ENCODE results near the gene CDKAL1. TPM values are rescaled to one million over a fixed set of nuclear protein-coding genes. Genes with fewer than 3 reads are reported as not detected.

Gene CDKAL1
- total RNA-seq, 4 donors from 2014 or later: 13.5 to 21.2 (median 17.3) TPM

DNA sequence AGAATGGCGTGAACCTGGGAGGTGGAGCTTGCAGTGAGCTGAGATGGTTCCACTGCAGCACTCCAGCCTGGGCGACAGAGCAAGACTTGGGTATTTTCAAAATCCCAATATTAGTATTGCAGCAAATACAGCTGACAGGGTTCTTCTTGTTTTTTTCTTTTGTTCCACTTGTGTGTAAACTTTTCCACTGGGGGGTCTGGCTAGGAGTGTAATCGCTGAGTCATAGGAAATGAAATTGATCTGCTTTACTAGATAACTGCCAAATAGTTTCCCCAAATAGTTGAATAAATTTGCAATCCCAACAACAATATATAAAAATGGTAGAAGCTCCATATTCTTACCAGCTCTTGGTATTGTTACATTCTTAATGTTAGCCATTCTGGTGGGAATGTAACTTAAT, 533.3 kb downstream of the CDKAL1 start:
- Histone ChIP-seq H3K36me3 (peaks cover 0 to 11% (median 0%) of the 10 kb centered on the region in 3 donors), H3K4me3 (no peak overlapping the region), H3K4me1 (no peaks in the 10 kb centered on the region), H3K27ac (no peak overlapping the region), H3K9me3 (peaks cover 0 to 7% (median 0%) of the 10 kb centered on the region in 4 donors), H3K27me3 (no peaks in the 10 kb centered on the region)
- 88 to 92% methylated on average over 3 of the region's 3 CpGs for WGBS, 2 donors
- TF ChIP-seq POLR2A (IDR thresholded peaks at IDR 0.05) (no peak), EP300 (IDR thresholded peaks at IDR 0.05) (no peak)
- TF ChIP-seq, protein P1, sequence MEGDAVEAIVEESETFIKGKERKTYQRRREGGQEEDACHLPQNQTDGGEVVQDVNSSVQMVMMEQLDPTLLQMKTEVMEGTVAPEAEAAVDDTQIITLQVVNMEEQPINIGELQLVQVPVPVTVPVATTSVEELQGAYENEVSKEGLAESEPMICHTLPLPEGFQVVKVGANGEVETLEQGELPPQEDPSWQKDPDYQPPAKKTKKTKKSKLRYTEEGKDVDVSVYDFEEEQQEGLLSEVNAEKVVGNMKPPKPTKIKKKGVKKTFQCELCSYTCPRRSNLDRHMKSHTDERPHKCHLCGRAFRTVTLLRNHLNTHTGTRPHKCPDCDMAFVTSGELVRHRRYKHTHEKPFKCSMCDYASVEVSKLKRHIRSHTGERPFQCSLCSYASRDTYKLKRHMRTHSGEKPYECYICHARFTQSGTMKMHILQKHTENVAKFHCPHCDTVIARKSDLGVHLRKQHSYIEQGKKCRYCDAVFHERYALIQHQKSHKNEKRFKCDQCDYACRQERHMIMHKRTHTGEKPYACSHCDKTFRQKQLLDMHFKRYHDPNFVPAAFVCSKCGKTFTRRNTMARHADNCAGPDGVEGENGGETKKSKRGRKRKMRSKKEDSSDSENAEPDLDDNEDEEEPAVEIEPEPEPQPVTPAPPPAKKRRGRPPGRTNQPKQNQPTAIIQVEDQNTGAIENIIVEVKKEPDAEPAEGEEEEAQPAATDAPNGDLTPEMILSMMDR (IDR thresholded peaks at IDR 0.05): no peak
- DNase-seq (ENCODE audit: low spot score in 2 of 2): no peak

DNA sequence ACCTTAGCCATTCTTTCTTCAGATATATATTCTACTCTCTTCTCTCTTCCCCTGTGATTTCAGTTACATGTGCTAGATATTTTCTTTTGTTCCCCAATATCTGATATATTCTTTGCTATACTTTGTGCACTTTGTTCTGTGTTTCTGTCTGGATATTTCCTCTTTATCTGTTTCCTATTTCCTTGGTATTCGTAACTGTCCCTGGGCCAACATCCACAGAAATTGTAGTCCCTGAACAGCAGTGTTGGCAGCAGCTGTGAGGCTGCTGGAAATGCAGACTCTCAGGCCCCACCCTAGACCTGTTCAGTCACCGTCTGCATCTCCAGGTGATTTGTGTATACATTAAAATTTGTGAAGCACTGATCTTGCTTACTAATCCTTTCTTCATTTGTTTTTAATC, 536.4 kb downstream of the CDKAL1 start:
- Histone ChIP-seq H3K27me3 (no peaks in the 10 kb centered on the region), H3K4me1 (no peaks in the 10 kb centered on the region), H3K27ac (no peak overlapping the region), H3K36me3 (peaks cover 0 to 26% (median 0%) of the 10 kb centered on the region in 3 donors), H3K4me3 (no peak overlapping the region), H3K9me3 (peaks cover 0 to 13% (median 6%) of the 10 kb centered on the region in 4 donors)
- DNase-seq (ENCODE audit: low spot score in 2 of 2): no peak
- WGBS, 2 donors: 58 to 81% methylated on average over 2 of the region's 2 CpGs
- TF ChIP-seq EP300 (IDR thresholded peaks at IDR 0.05) (no peak), POLR2A (IDR thresholded peaks at IDR 0.05) (no peak)
- TF ChIP-seq, protein P1 (IDR thresholded peaks at IDR 0.05): no peak

DNA sequence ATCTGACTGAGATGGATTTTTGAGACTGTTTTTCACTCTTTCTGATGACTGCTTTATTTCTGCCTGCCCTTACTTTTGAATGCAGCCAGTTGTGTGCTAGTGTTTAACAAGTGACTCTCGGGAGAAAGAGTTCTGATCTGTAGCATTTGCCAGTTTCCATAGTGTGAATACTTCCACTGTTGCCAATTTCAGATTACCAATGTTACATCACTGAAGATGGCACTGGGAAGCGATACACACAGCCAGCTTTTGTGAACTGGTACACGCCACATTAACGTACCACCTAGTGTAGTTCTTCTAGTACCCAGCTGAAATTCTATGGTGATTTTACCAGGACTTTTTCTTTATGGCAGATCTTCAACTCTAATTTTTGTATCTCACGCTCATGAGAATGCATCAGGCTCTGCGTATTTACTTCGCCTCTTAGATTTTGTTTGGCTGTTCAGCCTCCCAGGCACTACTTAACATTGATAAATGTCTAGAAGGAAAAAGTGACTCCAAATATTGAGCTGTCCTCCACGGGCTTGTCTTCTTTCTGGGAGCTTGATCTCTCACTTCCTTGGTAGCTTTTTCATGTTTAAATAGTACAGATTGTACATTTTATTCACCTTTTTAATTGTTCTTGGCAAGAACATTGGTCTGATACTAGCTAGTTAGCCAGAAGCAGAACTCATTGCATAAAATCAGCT, 537.7 kb downstream of the CDKAL1 start:
- Histone ChIP-seq H3K36me3 (peaks cover 0 to 20% (median 0%) of the 10 kb centered on the region in 3 donors), H3K4me3 (no peak overlapping the region), H3K4me1 (no peaks in the 10 kb centered on the region), H3K9me3 (peaks cover 0 to 13% (median 6%) of the 10 kb centered on the region in 4 donors), H3K27ac (no peak overlapping the region), H3K27me3 (no peaks in the 10 kb centered on the region)
- DNase-seq (ENCODE audit: low spot score in 2 of 2): no peak
- TF ChIP-seq EP300 (IDR thresholded peaks at IDR 0.05) (no peak), POLR2A (IDR thresholded peaks at IDR 0.05) (no peak)
- TF ChIP-seq, protein P1 (IDR thresholded peaks at IDR 0.05): no peak
- WGBS, 2 donors: 89% methylated on average over 8 of the region's 8 CpGs

DNA sequence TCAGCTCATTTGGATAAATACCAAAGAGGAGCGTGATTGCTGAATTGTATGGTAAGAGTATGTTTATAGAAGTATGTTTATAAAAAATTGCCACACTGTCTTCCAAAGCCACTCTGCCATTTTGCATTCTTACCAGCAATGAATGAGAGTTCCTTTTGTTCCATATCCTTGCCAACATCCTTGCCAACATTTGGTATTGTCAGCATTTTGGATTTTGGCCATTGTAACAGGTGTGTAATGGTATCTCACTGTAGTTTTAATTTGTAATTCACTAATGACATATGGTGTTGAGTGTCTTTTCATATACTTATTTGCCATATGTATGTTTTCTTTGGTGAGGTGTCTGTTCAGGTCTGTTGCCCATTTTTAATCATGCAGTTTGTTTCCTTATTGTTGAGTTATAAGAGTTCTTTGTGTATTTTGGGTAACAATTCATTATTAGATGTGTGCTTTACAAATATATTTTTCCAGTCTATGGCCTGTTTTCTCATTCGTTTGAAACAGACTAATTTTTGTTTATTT, 539.1 kb downstream of the CDKAL1 start:
- WGBS, 2 donors: 92 to 94% methylated on average over 2 of the region's 2 CpGs
- H3K36me3 ChIP-seq: peaks cover 0 to 15% (median 0%) of the 10 kb centered on the region in 3 donors
- no peak for DNase-seq (ENCODE audit: low spot score in 2 of 2)
- no peaks in the 10 kb centered on the region for H3K27me3 ChIP-seq
- H3K4me3 ChIP-seq: no peak overlapping the region
- peaks cover 0 to 13% (median 6%) of the 10 kb centered on the region in 4 donors for H3K9me3 ChIP-seq
- TF ChIP-seq POLR2A (IDR thresholded peaks at IDR 0.05) (no peak), EP300 (IDR thresholded peaks at IDR 0.05) (no peak)
- TF ChIP-seq, protein P1 (IDR thresholded peaks at IDR 0.05): no peak
- H3K27ac ChIP-seq: no peak overlapping the region
- H3K4me1 ChIP-seq: no peaks in the 10 kb centered on the region

DNA sequence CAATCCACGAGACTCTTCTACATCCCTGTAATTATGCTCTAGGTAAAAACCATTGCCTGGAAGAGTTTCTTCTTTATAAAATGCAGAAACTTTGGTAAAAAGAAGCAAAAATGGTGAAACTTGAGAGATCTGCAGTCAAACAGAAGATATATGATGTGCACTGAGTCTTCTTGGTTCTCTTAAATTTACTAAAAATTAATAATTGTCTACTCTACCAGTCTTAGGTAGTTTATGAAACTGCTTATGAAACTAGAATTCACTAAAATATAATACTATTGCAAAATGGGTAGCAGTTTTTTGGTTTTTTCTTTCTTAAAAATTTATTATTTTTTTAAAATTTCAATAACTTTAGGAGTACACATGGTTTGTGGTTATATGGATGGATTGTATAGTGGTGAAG, 540.2 kb downstream of the CDKAL1 start:
- peaks cover 0 to 13% (median 6%) of the 10 kb centered on the region in 4 donors for H3K9me3 ChIP-seq
- no peak overlapping the region for H3K4me3 ChIP-seq
- no peak overlapping the region for H3K27ac ChIP-seq
- TF ChIP-seq, protein P1 (IDR thresholded peaks at IDR 0.05): no peak
- TF ChIP-seq EP300 (IDR thresholded peaks at IDR 0.05): no peak
- no peak for TF ChIP-seq POLR2A (IDR thresholded peaks at IDR 0.05)
- no peaks in the 10 kb centered on the region for H3K27me3 ChIP-seq
- H3K36me3 ChIP-seq: peaks cover 0 to 15% (median 0%) of the 10 kb centered on the region in 3 donors
- H3K4me1 ChIP-seq: no peaks in the 10 kb centered on the region
- DNase-seq (ENCODE audit: low spot score in 2 of 2): no peak
- 97 to 100% methylated on average over 1 of the region's 1 CpG for WGBS, 2 donors

All from tibial nerve (tissue), 4 donors.